Hepatocyte (in vitro differentiated cells): ENCODE data around the gene ZBED1. TPM values are rescaled to one million over a fixed set of nuclear protein-coding genes. Genes with fewer than 3 reads are reported as not detected.
A peak's percentile ranks its signal among the peaks of the same experiment; 100 is the strongest.

Experiments used
- DNase-seq: peaks from one replicate; pipeline ENCODE4 v3.0.0-alpha.2; 2016; ENCODE audit warnings: low spot score
- H2AFZ ChIP-seq: fragments of 200-600 bp; sonication (generic); 2 replicates; pipeline ENCODE4 v1.6.0; 2016; ENCODE audit warnings: antibody characterized with exemption, mild to moderate bottlenecking
- H3K27ac ChIP-seq: fragments of 200-600 bp; sonication (generic); 2 replicates; pipeline ENCODE4 v1.5.1; 2016; ENCODE audit warnings: mild to moderate bottlenecking
- H3K27me3 ChIP-seq: fragments of 200-600 bp; sonication (generic); 2 replicates; pipeline ENCODE4 v1.6.1; 2016
- H3K36me3 ChIP-seq: fragments of 200-600 bp; sonication (generic); replicated peaks from 2 replicates; pipeline ENCODE4 v1.5.1; 2016; ENCODE audit warnings: low read depth; ENCODE audit not compliant: insufficient read depth
- H3K4me1 ChIP-seq: fragments of 200-600 bp; sonication (generic); 2 replicates; pipeline ENCODE4 v1.5.1; 2016; ENCODE audit warnings: mild to moderate bottlenecking, moderate library complexity; ENCODE audit not compliant: insufficient read depth
- H3K4me2 ChIP-seq: fragments of 200-600 bp; sonication (generic); 2 replicates; pipeline ENCODE4 v1.6.0; 2016
- H3K4me3 ChIP-seq: fragments of 200-600 bp; sonication (generic); 2 replicates; pipeline ENCODE4 v1.5.1; 2016; ENCODE audit warnings: mild to moderate bottlenecking
- H3K79me2 ChIP-seq: fragments of 200-600 bp; sonication (generic); 2 replicates; pipeline ENCODE4 v1.6.0; 2017; ENCODE audit warnings: mild to moderate bottlenecking
- H3K9me2 ChIP-seq: fragments of 200-600 bp; sonication (generic); replicated peaks from 2 replicates; pipeline ENCODE4 v1.6.0; 2017; ENCODE audit warnings: mild to moderate bottlenecking; ENCODE audit not compliant: insufficient read depth
- H3K9me3 ChIP-seq: fragments of 200-600 bp; sonication (generic); 2 replicates; pipeline ENCODE4 v1.5.1; 2016; ENCODE audit warnings: low read depth, mild to moderate bottlenecking
- H4K20me1 ChIP-seq: fragments of 200-600 bp; sonication (generic); 2 replicates; pipeline ENCODE4 v1.6.0; 2016; ENCODE audit warnings: mild to moderate bottlenecking; ENCODE audit not compliant: insufficient read depth, poor library complexity, severe bottlenecking
- CTCF ChIP-seq: fragments of 200-600 bp; sonication (generic); IDR thresholded peaks from 2 replicates; pipeline ENCODE4 v1.5.1; 2016; ENCODE audit warnings: antibody characterized with exemption, mild to moderate bottlenecking; ENCODE audit not compliant: poor library complexity
- EZH2 ChIP-seq: fragments of 200-600 bp; sonication (generic); IDR thresholded peaks from 2 replicates; pipeline ENCODE4 v1.6.1; 2016; ENCODE audit warnings: antibody characterized with exemption, mild to moderate bottlenecking, borderline replicate concordance
- EZH2phosphoT487 ChIP-seq: fragments of 200-600 bp; sonication (generic); IDR thresholded peaks from one replicate; pipeline ENCODE4 v1.6.1; 2018; ENCODE audit warnings: antibody characterized with exemption, mild to moderate bottlenecking, low read depth, moderate library complexity; ENCODE audit not compliant: unreplicated experiment, severe bottlenecking
- WGBS: methylation state at CpG from one replicate; pipeline ENCODE4 v1.1.6; 2016; ENCODE audit warnings: low lambda C conversion rate; ENCODE audit errors: missing lambda C conversion rate; 5-methylcytosine and 5-hydroxymethylcytosine counted together
- polyA plus RNA-seq: library from polyadenylated mRNA; unstranded; fragments of >200 nt; fragmentation: Nextera tagmentation; extraction: Ambion mirVana; gene quantifications from 2 replicates; pipeline ENCODE4 v1.2.1, GENCODE V29; 2016
- total RNA-seq: library from RNA; depleted of rRNA; stranded (reverse); fragments of >200 nt; gene quantifications from 2 replicates; pipeline ENCODE4 v1.2.3, GENCODE V29; 2014

ZBED1 gene
- total and polyA plus RNA-seq, 2 experiments from 2014 or later, result 26.4 to 41.4 TPM

- H3K79me2 ChIP-seq, result peaks cover 56% of the 10 kb centered on the region
These were observed 1.9 kb downstream of the ZBED1 start for GRCh38 chrX:2498781-2499302.

GRCh38 chrX:2497961-2498780, 2.6 kb downstream of the ZBED1 start:
- DNase-seq, result peak; percentile 66
- H3K4me1 ChIP-seq, result peaks cover 20% of the 10 kb centered on the region
- H3K36me3 ChIP-seq, result no peaks in the 10 kb centered on the region
- H3K4me2 ChIP-seq, result peak overlapping the region; percentile 93
- H3K27me3 ChIP-seq, result no peaks in the 10 kb centered on the region
- peaks cover 11% of the 10 kb centered on the region for H4K20me1 ChIP-seq
- peaks cover 63% of the 10 kb centered on the region for H3K79me2 ChIP-seq
- 20% methylated on average over 11 of the region's 11 CpGs for WGBS
- no peak overlapping the region for H2AFZ ChIP-seq
- H3K9me3 ChIP-seq, result no peaks in the 10 kb centered on the region
- H3K27ac ChIP-seq, result peak overlapping the region; percentile 98
- H3K4me3 ChIP-seq, result no peak overlapping the region
- no peak for TF ChIP-seq EZH2phosphoT487
- TF ChIP-seq EZH2, result no peak
- TF ChIP-seq CTCF, result no peak
- H3K9me2 ChIP-seq, result no peaks in the 10 kb centered on the region

More at GRCh38 chrX:2498781-2499302, 1.9 kb downstream of the ZBED1 start:
- H2AFZ ChIP-seq, result no peak overlapping the region
- H3K27me3 ChIP-seq, result no peaks in the 10 kb centered on the region
- peak overlapping the region; percentile 93 for H3K4me2 ChIP-seq
- peaks cover 10% of the 10 kb centered on the region for H4K20me1 ChIP-seq
- no peaks in the 10 kb centered on the region for H3K9me3 ChIP-seq
- H3K4me3 ChIP-seq, result peak overlapping the region; percentile 96
- no peaks in the 10 kb centered on the region for H3K9me2 ChIP-seq
- peak overlapping the region; percentile 98 for H3K27ac ChIP-seq
- no peak for TF ChIP-seq CTCF
- no peak for TF ChIP-seq EZH2phosphoT487
- no peak for TF ChIP-seq EZH2
- DNase-seq, result peak; percentile 44
- no peaks in the 10 kb centered on the region for H3K36me3 ChIP-seq
- 3% methylated on average over 10 of the region's 10 CpGs for WGBS
- peaks cover 20% of the 10 kb centered on the region for H3K4me1 ChIP-seq

GRCh38 chrX:2495595-2495994, 5.2 kb downstream of the ZBED1 start:
- no peak for TF ChIP-seq CTCF
- TF ChIP-seq EZH2, result no peak
- TF ChIP-seq EZH2phosphoT487, result no peak
- no peaks in the 10 kb centered on the region for H3K36me3 ChIP-seq
- peaks cover 20% of the 10 kb centered on the region for H3K4me1 ChIP-seq
- no peak overlapping the region for H3K4me2 ChIP-seq
- no peak for DNase-seq
- 91% methylated on average over 14 of the region's 14 CpGs for WGBS
- no peak overlapping the region for H2AFZ ChIP-seq
- H3K27me3 ChIP-seq, result no peaks in the 10 kb centered on the region
- no peak overlapping the region for H3K27ac ChIP-seq
- H3K9me3 ChIP-seq, result no peaks in the 10 kb centered on the region
- peaks cover 20% of the 10 kb centered on the region for H4K20me1 ChIP-seq
- no peaks in the 10 kb centered on the region for H3K9me2 ChIP-seq
- H3K79me2 ChIP-seq, result peaks cover 86% of the 10 kb centered on the region
- H3K4me3 ChIP-seq, result no peak overlapping the region
